ENCODE measurements around the gene ZNF773. TPM values are rescaled to one million over a fixed set of nuclear protein-coding genes. Genes with fewer than 3 reads are reported as not detected.

Gene ZNF773
- total RNA-seq (ENCODE audit: low replicate concordance) = 9.1 and 27.1 TPM in 2 replicates

DNA sequence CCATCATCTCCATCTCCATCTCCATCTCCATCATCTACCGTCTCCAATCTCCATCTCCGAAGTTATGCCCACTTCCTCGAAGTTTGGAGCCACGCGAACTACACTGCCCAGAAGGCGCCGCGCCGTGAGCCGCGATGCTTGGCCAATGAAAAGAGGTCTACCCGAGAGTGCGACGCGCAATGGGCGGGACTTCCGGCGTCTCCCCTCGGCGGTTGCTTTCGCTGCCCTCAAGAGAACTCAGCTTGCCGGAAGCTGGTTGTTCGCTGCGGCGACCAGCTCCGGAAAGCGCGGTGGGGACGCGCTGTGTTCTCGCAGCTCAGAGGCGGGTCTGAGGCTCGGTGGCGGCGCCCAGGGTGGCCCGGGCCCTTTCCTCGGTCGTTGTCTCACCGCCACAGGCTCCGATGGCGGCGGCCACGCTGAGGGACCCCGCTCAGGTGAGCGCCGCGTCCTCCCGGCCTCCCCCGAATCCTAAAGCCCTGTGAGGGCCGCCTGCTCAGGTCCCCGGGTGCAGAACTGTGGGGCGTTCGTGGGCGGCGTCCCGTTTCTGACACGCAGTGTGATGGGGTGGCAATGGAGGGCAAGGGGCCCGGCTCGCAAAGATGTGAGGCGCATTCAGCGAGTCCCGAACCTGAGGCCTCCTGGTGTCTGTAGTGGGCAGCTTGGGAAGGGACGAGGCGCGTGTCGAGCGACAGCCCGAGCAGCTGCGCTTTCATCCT is at the start of gene ZNF773:
Gene ZNF773, plus strand, starts transcription at position 259 of the 716 bp plus-strand sequence. Its CDS starts 143 bp downstream, at position 402.

DNA sequence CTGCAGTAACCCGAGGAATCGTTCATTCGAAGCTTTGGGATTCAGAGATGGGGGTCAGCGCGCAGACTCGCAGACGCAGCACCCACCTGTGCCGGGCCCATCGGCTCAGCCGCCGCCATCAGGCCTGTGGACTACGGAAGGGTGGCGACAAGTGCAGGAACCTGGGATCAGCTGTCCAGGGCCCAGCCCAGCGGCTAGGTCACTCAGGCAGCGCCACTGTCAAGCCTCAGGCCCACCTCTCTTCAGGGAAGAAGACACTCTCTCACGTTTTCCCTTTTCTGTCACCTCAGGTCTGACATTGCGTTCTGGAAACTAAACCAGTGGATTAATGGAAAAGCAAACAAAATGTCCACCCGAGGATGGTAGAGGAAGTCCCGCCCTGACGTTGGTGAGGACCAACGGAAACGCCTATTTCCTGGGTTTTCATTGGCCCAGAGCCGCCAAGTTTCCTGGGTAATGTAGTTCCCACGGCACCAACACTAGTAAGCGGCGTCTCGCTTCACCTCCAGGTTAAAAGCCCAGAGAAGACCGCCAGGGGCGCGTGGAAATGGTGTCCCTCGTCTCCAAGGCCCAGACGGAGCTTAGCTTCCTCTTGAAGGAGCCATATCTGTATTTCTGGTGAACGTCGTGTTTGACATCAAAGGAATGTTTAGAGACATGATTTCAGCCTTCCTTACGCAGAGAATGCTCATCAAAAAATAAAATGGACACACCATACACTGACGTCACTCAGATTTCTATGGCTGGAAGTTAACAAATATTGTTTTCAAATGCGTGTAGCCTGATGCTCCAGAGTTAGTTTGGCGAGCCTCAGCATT is 22.3 kb upstream of the ZNF773 start, which contains the start of gene ZNF772:
Gene ZNF772, minus strand, starts transcription at position 376 of the 818 bp plus-strand sequence. Its CDS starts 257 bp downstream, at position 119.

DNA sequence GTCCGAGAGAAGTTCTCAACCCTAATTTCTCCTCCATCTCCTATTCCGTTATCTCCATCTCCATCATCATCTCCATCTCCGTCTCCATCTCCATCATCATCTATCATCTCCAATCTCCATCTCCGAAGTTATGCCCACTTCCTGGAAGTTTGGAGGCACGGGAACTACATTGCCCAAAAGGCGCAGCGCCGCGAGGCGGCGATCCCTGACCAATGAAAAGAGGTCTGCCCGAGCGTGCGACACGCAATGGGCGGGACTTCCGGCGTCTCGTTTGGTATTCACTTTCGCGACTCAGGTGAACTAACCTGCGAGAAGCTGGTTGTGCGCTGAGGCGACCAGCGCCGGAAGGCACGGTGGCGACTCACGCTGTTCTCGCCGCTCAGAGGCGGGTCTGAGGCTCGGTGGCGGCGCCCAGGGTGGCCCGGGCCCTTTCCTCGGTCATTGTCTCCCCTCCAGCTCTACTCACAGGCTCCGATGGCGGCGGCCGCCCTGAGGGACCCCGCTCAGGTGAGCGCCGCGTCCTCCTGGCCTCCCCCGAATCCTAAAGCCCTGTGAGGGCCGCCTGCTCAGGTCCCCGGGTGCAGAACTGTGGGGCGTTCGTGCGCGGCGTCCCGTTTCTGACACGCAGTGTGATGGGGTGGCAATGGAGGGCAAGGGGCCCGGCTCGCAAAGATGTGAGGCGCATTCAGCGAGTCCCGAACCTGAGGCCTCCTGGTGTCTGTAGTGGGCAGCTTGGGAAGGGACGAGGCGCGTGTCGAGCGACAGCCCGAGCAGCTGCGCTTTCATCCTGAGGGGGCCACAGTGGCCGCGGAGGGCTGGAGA is 12.1 kb upstream of the ZNF773 start, which contains the start of gene ZNF419:
Gene ZNF419, plus strand, starts transcription at position 274 of the 822 bp plus-strand sequence. Its CDS starts 201 bp downstream, at position 475.

DNA sequence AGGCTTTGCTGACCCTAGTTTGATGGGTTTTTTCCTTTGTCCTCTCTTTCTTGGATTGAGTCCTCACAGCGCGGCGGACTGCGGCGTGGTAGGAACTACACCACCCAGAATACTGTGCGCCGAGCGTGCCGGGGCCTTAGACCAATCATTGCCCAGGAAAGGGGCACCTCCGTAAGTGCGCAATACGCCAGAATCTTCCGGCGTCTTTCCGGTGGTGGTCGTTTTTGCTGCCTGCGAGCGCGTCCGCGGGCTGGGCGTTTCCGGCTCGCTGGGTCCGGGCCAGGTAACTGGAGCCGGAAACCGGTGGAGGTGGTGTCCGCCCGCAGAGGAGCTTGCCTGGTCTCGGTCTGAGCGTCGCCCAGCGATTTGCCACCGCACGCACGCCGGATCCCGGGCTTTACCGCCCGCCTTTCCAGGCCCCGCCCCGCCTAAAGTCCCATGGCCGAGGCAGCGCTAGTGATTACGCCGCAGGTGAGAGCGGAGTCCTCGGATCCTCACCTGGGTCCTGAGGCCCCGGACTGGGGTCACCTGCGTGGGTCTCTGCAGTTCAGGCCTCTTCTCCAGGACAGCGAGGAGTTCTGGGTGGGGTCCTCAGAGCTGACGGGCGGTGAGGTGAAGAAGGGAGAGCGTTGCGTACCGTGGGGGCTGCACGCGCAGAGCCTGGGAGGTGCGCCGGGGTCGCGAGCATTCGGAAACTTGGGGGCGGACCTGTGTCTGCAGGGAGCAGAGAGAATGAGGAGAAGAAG is 27.6 kb downstream of the ZNF773 start, which contains the start of gene ZNF549:
Gene ZNF549, plus strand, starts transcription at position 221 of the 746 bp plus-strand sequence. Its CDS starts 218 bp downstream, at position 439.

Other genes with a start within 250 kb of the ZNF773 start
- gene ZNF460, start 219.5 kb upstream of the ZNF773 start, total RNA-seq (ENCODE audit: low replicate concordance) = 68.6 and 96.9 TPM in 2 replicates
- gene ZNF543, start 179.5 kb upstream of the ZNF773 start, total RNA-seq (ENCODE audit: low replicate concordance) = 6.7 and 9.3 TPM in 2 replicates
- 9.2 and 10.5 TPM in 2 replicates for gene ZNF304, start 148.7 kb upstream of the ZNF773 start, total RNA-seq (ENCODE audit: low replicate concordance)
- gene TRAPPC2B, start 136.4 kb upstream of the ZNF773 start, total RNA-seq (ENCODE audit: low replicate concordance) = 10.7 and 16.0 TPM in 2 replicates
- 4.3 and 10.6 TPM in 2 replicates for gene ZNF547, start 136.4 kb upstream of the ZNF773 start, total RNA-seq (ENCODE audit: low replicate concordance)
- 19.0 and 23.7 TPM in 2 replicates for gene ZNF548, start 110.1 kb upstream of the ZNF773 start, total RNA-seq (ENCODE audit: low replicate concordance)
- gene ZNF17, start 88.8 kb upstream of the ZNF773 start, total RNA-seq (ENCODE audit: low replicate concordance) = 9.1 and 18.1 TPM in 2 replicates
- gene ZNF749, start 64.6 kb upstream of the ZNF773 start, total RNA-seq (ENCODE audit: low replicate concordance) = 8.2 and 17.4 TPM in 2 replicates
- 0.23 and 0.30 TPM in 2 replicates for gene VN1R1, start 42.8 kb upstream of the ZNF773 start, total RNA-seq (ENCODE audit: low replicate concordance)
- gene ZNF772, start 22.4 kb upstream of the ZNF773 start, total RNA-seq (ENCODE audit: low replicate concordance) = 13.1 and 25.6 TPM in 2 replicates
- gene ZNF419, start 12.2 kb upstream of the ZNF773 start, total RNA-seq (ENCODE audit: low replicate concordance) = 8.2 and 23.2 TPM in 2 replicates
- gene ZNF549, start 27.4 kb downstream of the ZNF773 start, total RNA-seq (ENCODE audit: low replicate concordance) = 4.1 and 9.5 TPM in 2 replicates
- gene ZNF550, start 59.9 kb downstream of the ZNF773 start, total RNA-seq (ENCODE audit: low replicate concordance) = 5.0 and 10.6 TPM in 2 replicates
- gene ZNF416, start 79.0 kb downstream of the ZNF773 start, total RNA-seq (ENCODE audit: low replicate concordance) = 4.8 and 6.3 TPM in 2 replicates
- 4.6 and 11.3 TPM in 2 replicates for gene ZIK1, start 84.2 kb downstream of the ZNF773 start, total RNA-seq (ENCODE audit: low replicate concordance)
- 0.70 and 4.1 TPM in 2 replicates for gene ZNF530, start 99.9 kb downstream of the ZNF773 start, total RNA-seq (ENCODE audit: low replicate concordance)
- gene ZNF134, start 114.3 kb downstream of the ZNF773 start, total RNA-seq (ENCODE audit: low replicate concordance) = 12.3 and 25.0 TPM in 2 replicates
- gene ZNF211, start 133.2 kb downstream of the ZNF773 start, total RNA-seq (ENCODE audit: low replicate concordance) = 10.9 and 13.9 TPM in 2 replicates
- not detected in 2 replicates for gene ZSCAN4, start 169.0 kb downstream of the ZNF773 start, total RNA-seq (ENCODE audit: low replicate concordance)
- gene ZNF551, start 182.0 kb downstream of the ZNF773 start, total RNA-seq (ENCODE audit: low replicate concordance) = 4.0 and 7.0 TPM in 2 replicates
- gene ZNF154, start 209.3 kb downstream of the ZNF773 start, total RNA-seq (ENCODE audit: low replicate concordance) = 4.4 and 4.9 TPM in 2 replicates
- 9.6 and 11.1 TPM in 2 replicates for gene ZNF671, start 227.7 kb downstream of the ZNF773 start, total RNA-seq (ENCODE audit: low replicate concordance)
- gene ZNF776, start 246.9 kb downstream of the ZNF773 start, total RNA-seq (ENCODE audit: low replicate concordance) = 11.8 and 17.5 TPM in 2 replicates